Heart left ventricle (tissue), 16 donors: ENCODE data around the gene PARN. TPM values are rescaled to one million over a fixed set of nuclear protein-coding genes. Genes with fewer than 3 reads are reported as not detected.
"Not testable (repeated sequence)": the region's sequence is repeated elsewhere in the genome, so short reads cannot be mapped to it uniquely, and the experiment has no call there.

Source experiments
- ATAC-seq, 4 donors: fragments of 200-7000 bp; cut with Tn5 transposase; one replicate each; pipeline ENCODE4 v1.9.1; 2020 to 2022; ENCODE audit warnings: moderate library complexity in 4 of 4, mild to moderate bottlenecking in 3 of 4, moderate number of reproducible peaks in 1 of 4
- DNase-seq, 5 donors: peaks; one replicate each; pipeline ENCODE4 v3.0.0-alpha.2; 2020
- H3K27ac ChIP-seq, 12 donors: fragments of 200-600 bp; sonication (generic) in 4 of 12; one replicate each; pipeline versions ENCODE4 v1.5.0 to v1.8.0; 2016 to 2022; ENCODE audit warnings: mild to moderate bottlenecking in 2 of 12
- H3K27me3 ChIP-seq, 9 donors: fragments of 200-600 bp; sonication (generic) in 2 of 9; one replicate each; pipeline versions ENCODE4 v1.5.1 to v1.8.0; 2016 to 2022; ENCODE audit warnings: mild to moderate bottlenecking in 3 of 9
- H3K36me3 ChIP-seq, 9 donors: fragments of 200-600 bp; sonication (generic) in 2 of 9; one replicate each; pipeline versions ENCODE4 v1.5.0 to v1.8.0; 2018 to 2022; ENCODE audit warnings: mild to moderate bottlenecking in 2 of 9
- H3K4me1 ChIP-seq, 12 donors: fragments of 200-600 bp; sonication (generic) in 4 of 12; one replicate each; pipeline versions ENCODE4 v1.5.0 to v1.8.0; 2016 to 2022; ENCODE audit warnings: mild to moderate bottlenecking in 3 of 12
- H3K4me3 ChIP-seq, 12 donors: fragments of 200-600 bp; sonication (generic) in 4 of 12; one replicate each; pipeline versions ENCODE4 v1.5.0 to v1.8.0; 2017 to 2022; ENCODE audit warnings: mild to moderate bottlenecking in 9 of 12, moderate library complexity in 4 of 12
- H3K9me3 ChIP-seq, 12 donors: fragments of 200-600 bp; sonication (generic) in 4 of 12; one replicate each; pipeline versions ENCODE4 v1.5.0 to v1.8.0; 2016 to 2022; ENCODE audit warnings: mild to moderate bottlenecking in 1 of 12
- CTCF ChIP-seq, 12 donors: fragments of 200-600 bp; sonication (generic) in 4 of 12; IDR thresholded peaks; one replicate each; pipeline versions ENCODE4 v1.5.0 to v1.8.0; 2018 to 2022; ENCODE audit warnings: antibody characterized with exemption in 12 of 12, mild to moderate bottlenecking in 5 of 12
- POLR2A ChIP-seq, 2 donors: fragments of 450-650 bp; IDR thresholded peaks; one replicate each; pipeline ENCODE4 v1.6.1; 2017; ENCODE audit warnings: antibody characterized with exemption in 2 of 2, mild to moderate bottlenecking in 2 of 2, moderate library complexity in 2 of 2
- WGBS, 4 donors: extraction: QIAGEN DNeasy Blood & Tissue Kit in 2 of 4; methylation state at CpG; one replicate each; pipeline versions ENCODE4 v1.1.5 to v1.1.7; 2013 to 2018; 5-methylcytosine and 5-hydroxymethylcytosine counted together
- intact Hi-C, 10 donors: fragments of 100-400 bp; cut with DNase I; formaldehyde crosslinking; loops; one replicate each; pipeline versions ENCODE4 v1.11.1 to v1.14.2; 2022
- polyA plus RNA-seq, 2 donors: library from polyadenylated mRNA; stranded (reverse); fragments of 200-250 nt; gene quantifications; one replicate each; pipeline ENCODE4 v1.2.3, GENCODE V29; 2013
- total RNA-seq, 9 donors: library from RNA; depleted of rRNA in 2 of 9; stranded (reverse); fragments of >200 nt in 2 of 9; fragmentation: NEBNext Ultra II Directional in 3 of 9; extraction: Animal tissue kit (Norgen Biotek cat#: 25700) in 3 of 9; gene quantifications; one replicate each; pipeline versions ENCODE4 v1.1.0 to v1.2.4, GENCODE V29; 2016 to 2023
- donor health status: ischemic (EF 13 %, LVEDD 7.1; RV severe dilation, severe dysfunction).
- donor health status: healthy with polysubstance abuse.
- donor health status: DM: no; HTN: yes; CAD: no.
- donor health status: DM: no; HTN: no; CAD: no.
- donor health status: ischemic (EF 25% LVEDD 6.9; RV normal size, moderate dysfunction).
- donor health status: ischemic (EF 25% LVEDD 5.7; RV mildly dilated, moderate dysfunction).
- donor health status: healthy.
- donor health status: DM: yes; HTN: yes; CAD: no.
- donor health status: ischemic (EF 35%, LVEDD 5.7; RV mildly dilated, moderate dysfunction).
- donor health status: nonischemic (EF 11% LVEDD 7.7; RV severe dilation, severe dysfunction).
- donor health status: DM: yes; HTN: yes; CAD: no.
- donor health status: PGD.
- donor health status: ischemic (EF 29% LVEDD 5.4; RV normal size, mild dysfunction).
- donor health status: nonischemic (EF 23%, LVEDD 6.1; RV moderate dilation, normal function).

Gene PARN
- total and polyA plus RNA-seq, 11 donors: 7.7 to 25.9 (median 19.8) TPM

GRCh38 chr16:14649816-14650215, 19.8 kb upstream of the PARN start:
- H3K9me3 ChIP-seq: no peaks in the 10 kb centered on the region
- intact Hi-C loops: no loop called here
- no peaks in the 10 kb centered on the region for H3K4me1 ChIP-seq
- peaks cover 5 to 100% (median 98%) of the 10 kb centered on the region in 9 donors for H3K36me3 ChIP-seq
- DNase-seq (no peak), ATAC-seq (no peak)
- H3K27me3 ChIP-seq: no peaks in the 10 kb centered on the region
- no peak for TF ChIP-seq CTCF (IDR thresholded peaks at IDR 0.05)
- no peak for TF ChIP-seq POLR2A (IDR thresholded peaks at IDR 0.05)
- H3K4me3 ChIP-seq: no peak overlapping the region
- no peak overlapping the region for H3K27ac ChIP-seq
- 93 to 96% (median 94%) methylated on average over 10 of the region's 10 CpGs for WGBS, 4 donors

- H3K9me3 ChIP-seq: no peaks in the 10 kb centered on the region
- intact Hi-C loops: no loop called here
- TF ChIP-seq POLR2A (IDR thresholded peaks at IDR 0.05) (no peak), CTCF (IDR thresholded peaks at IDR 0.05) (no peak)
- peaks cover 5 to 72% (median 56%) of the 10 kb centered on the region in 9 donors for H3K36me3 ChIP-seq
- DNase-seq: no peak
- H3K27ac ChIP-seq: no peak overlapping the region
- H3K4me3 ChIP-seq: no peak overlapping the region
- WGBS, 4 donors: 90 to 98% (median 94%) methylated on average over 7 of the region's 7 CpGs
- H3K27me3 ChIP-seq: no peaks in the 10 kb centered on the region
- ATAC-seq: no peak
- H3K4me1 ChIP-seq: peaks cover 0 to 11% (median 0%) of the 10 kb centered on the region in 12 donors
These were observed 11.9 kb upstream of the PARN start for GRCh38 chr16:14641926-14642325.

- H3K36me3 ChIP-seq: peaks cover 5 to 65% (median 49%) of the 10 kb centered on the region in 9 donors
- no peak for ATAC-seq
- 92 to 97% (median 96%) methylated on average over 8 of the region's 8 CpGs for WGBS, 4 donors
- intact Hi-C loops: no loop called here
- DNase-seq: no peak
- H3K4me3 ChIP-seq: no peak overlapping the region
- no peaks in the 10 kb centered on the region for H3K27me3 ChIP-seq
- H3K9me3 ChIP-seq: no peaks in the 10 kb centered on the region
- H3K4me1 ChIP-seq: peaks cover 0 to 15% (median 2%) of the 10 kb centered on the region in 12 donors
- TF ChIP-seq POLR2A (IDR thresholded peaks at IDR 0.05) (no peak), CTCF (IDR thresholded peaks at IDR 0.05) (no peak)
- H3K27ac ChIP-seq: no peak overlapping the region
These were observed 11.1 kb upstream of the PARN start for GRCh38 chr16:14641206-14641605.

- ATAC-seq: no peak
- intact Hi-C loops: no loop called here
These were observed 10.5 kb upstream of the PARN start for GRCh38 chr16:14640538-14640937.

GRCh38 chr16:14636951-14637240, 6.8 kb upstream of the PARN start:
- H3K9me3 ChIP-seq, ATAC-seq, H3K27me3 ChIP-seq, H3K27ac ChIP-seq, DNase-seq, H3K4me3 ChIP-seq, intact Hi-C loops: not testable (repeated sequence)
- Histone ChIP-seq H3K36me3 (peaks cover 0 to 46% (median 27%) of the 10 kb centered on the region in 9 donors), H3K4me1 (peaks cover 5 to 44% (median 30%) of the 10 kb centered on the region in 12 donors)
- 29 to 60% (median 44%) methylated on average over 1 of the region's 1 CpG for WGBS, 4 donors

More at GRCh38 chr16:14640538-14640937, 10.5 kb upstream of the PARN start:
- WGBS, 4 donors: 88 to 94% (median 92%) methylated on average over 10 of the region's 10 CpGs
- H3K4me3 ChIP-seq: no peak overlapping the region
- no peak overlapping the region for H3K27ac ChIP-seq
- H3K27me3 ChIP-seq: no peaks in the 10 kb centered on the region
- peaks cover 0 to 58% (median 42%) of the 10 kb centered on the region in 9 donors for H3K36me3 ChIP-seq
- TF ChIP-seq POLR2A (IDR thresholded peaks at IDR 0.05) (no peak), CTCF (IDR thresholded peaks at IDR 0.05) (no peak)
- no peak for DNase-seq
- H3K9me3 ChIP-seq: no peaks in the 10 kb centered on the region
- peaks cover 0 to 15% (median 9%) of the 10 kb centered on the region in 12 donors for H3K4me1 ChIP-seq

GRCh38 chr16:14636179-14636950, 6.3 kb upstream of the PARN start:
- H3K4me3 ChIP-seq, ATAC-seq, H3K27me3 ChIP-seq, H3K27ac ChIP-seq, H3K9me3 ChIP-seq, intact Hi-C loops, DNase-seq: not testable (repeated sequence)
- Histone ChIP-seq H3K36me3 (peaks cover 0 to 45% (median 27%) of the 10 kb centered on the region in 9 donors), H3K4me1 (peaks cover 5 to 47% (median 32%) of the 10 kb centered on the region in 12 donors)
- WGBS, 4 donors: 49 to 52% (median 52%) methylated on average over 16 to 17 of the region's 17 CpGs
